ENCODE results near the gene SIX3.

SIX3 gene

DNA sequence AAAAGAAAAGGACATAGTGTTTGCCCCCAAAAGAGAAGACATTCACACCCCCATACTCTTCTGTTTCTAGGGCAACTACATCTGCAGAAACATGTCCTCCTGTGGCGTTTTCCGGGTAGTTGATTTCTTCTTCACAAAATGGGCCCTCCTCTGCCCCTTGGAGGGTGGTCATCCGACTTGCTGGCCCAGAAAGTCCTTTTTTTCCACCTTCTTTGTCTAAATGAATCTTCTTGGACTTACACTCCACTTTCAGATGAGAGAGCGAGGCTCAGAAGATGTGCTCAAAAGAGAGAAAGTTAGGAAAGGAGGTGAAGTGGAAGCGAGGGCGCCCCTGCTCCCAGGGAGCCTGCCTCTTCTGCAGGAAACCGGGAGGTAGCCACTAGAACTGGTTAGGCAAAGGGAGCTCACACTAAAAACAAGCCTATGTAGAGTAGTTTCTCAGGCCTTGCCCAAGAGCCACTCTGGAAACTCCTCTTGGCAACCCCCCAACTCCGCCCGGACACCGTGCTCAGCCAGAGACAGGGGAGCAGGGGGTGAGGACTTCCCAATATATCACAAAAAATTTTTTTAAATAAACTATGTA is 10.2 kb upstream of the SIX3 start:
- DNase-seq, result no peak

DNA sequence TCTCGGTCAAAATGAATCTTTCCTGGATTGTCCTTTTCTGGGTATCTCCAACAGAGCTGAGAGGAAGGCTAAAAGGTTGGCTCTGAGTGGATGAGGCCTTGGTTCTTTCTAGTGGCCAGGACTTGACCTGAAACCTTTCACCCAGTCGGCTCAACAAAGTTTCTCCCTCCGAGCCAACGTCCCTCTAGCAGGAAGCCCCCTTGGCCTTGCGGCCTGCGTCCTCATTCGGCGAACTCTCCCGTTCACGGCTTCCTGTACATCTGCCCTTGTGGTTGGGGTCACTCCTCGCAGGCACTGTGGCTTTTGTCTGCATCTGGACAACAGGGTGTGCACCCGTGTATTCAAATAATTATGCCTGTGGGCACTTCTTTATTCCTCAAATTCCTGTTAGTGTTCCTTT is 9.4 kb upstream of the SIX3 start:
- no peak for DNase-seq

DNA sequence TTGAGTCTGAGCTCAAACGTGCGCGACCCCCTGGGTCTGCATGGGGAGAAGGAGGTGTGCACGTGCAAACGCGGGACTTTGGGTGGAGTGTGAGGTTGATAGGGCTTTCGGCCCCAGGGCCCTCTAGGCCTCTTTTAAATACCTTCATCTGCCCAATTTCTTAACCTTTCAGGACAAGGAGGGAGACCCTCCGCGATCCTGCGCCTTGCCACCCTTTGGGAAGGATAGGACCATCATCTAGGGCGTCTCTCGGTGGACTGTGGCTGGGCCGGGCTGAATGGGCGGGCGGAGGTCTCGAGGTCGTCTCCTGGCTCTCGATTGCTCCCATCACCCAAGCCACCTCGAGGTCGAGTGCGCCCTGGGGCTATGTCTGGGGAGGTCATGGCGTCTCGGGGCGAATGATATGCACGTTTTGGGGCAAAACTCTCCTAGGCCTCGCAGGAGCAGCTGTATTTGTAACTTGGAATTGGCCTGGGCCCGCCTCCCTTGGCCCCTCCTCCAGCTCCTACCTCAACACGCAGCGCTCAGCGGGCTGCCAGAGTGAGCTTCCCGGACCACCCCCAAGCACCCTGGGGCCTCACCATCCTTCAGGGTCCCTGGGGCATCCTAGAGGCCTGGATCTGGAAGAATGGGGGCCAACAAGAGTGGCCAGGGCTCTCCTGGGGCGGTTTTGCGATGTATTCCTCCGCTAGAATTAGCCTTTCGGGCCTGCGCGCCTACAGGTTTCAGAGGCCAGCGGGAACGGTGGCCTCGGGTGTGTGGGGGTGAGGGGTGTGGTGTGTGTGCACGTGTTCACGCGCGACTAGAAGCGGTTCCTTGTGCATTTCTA is 8.7 kb upstream of the SIX3 start:
- no peak for DNase-seq

DNA sequence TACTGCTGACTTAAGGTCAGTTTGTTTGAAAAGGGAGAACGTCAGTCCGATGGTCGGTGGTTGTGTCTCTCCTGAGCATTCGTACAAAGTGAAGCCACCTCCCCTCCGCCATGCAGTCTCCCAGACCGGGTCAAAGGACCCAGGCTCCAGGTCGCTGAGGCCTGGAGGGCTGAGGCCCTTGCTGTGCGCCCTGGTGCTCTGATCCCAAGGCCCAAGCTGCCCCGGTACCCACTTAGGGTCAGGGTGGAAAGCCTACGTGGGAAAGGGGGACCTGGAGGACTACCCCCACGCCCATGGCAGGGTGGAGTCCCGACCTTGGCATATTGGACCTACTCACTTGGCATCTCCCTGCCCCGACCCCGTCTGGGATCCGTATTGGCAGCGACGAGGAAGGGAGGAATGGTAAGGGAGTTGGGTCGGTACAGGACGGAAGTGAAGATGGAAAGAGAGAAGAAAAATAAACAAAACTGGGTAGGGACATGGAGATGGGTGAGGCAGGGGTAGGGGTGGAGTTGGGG is 8.0 kb upstream of the SIX3 start:
- DNase-seq, result no peak

DNA sequence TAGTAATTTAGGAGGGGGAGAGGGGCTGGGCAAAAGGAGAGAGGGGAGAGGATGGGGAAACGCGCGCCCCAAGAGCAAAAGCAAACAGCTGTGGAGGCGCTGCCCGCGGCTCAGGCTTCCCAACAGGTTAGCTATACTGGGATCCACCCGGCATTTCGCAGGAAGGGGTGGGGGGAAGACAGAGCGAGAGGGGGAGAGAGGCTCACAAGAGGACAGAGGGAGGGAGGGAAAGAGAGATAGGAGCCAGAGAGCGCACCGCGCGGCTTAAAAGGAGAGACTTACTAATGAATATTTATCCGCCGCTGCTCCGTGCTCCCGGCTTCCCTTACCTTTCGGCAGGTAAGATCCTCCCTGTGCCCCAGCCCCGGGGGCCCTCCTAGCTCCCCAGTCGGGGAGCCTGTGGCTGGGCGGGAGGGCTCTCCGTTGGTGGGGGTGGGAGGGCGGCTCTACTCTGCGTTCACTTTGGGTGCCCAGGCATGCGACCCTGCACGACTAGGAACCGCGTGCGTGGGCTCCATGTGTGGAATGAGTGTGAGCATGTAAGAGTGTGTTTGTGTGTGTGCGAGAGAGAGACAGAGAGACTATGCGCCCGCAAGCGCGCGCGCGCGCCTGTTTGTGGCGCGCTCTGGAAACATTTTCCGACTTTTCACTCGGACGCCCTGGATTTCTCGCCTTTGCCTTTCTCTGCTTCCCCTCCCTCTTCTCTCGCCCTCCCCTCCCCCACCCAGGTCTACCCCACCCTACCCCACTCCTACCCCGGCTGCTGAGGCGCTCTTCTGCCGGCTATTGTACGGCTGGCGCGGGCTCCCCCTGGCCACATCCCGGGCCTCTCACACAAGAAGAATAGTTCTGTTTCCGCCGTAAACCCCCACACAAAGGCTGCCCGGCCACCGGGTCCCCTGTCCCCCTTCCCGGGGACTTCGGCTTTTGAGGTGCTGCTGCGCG is 7.2 kb upstream of the SIX3 start:
- peak; percentile 17 for DNase-seq

DNA sequence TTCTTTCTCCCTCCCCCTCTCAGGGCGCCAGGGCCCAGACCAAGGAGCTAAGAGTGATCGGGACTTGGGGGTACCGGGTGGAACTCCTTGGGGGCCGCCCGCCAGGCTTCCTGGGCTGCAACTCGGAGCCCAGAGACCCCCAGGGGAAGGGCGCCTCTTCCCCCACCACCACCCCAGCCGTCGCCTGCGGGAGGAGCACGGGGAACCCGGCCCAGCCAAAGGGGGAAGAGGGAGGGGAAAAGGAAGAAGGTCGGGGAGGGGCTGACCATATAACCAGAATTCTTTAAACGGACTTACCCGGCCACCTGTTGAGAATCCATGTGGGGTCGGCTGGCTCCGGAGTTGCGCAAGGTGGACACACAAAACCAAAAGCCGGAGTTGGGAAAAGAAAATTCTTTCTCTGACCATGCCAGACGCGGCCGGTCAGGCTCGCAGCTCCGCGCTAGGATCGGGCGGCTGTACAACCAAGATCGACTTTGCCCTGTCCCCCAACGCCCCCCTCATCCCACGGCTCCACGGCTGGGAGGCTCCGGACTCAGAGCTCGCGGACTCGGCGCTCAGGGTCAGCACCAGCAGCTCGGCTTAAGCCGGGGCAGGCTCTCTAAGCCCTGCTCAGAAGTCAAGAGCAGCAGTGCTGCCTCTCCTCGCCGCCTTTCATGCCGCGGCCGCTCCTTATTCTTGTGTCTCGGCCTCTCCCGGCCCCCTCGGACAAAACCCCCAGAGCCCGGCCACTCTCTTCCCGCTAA is 6.3 kb upstream of the SIX3 start:
- no peak for DNase-seq

DNA sequence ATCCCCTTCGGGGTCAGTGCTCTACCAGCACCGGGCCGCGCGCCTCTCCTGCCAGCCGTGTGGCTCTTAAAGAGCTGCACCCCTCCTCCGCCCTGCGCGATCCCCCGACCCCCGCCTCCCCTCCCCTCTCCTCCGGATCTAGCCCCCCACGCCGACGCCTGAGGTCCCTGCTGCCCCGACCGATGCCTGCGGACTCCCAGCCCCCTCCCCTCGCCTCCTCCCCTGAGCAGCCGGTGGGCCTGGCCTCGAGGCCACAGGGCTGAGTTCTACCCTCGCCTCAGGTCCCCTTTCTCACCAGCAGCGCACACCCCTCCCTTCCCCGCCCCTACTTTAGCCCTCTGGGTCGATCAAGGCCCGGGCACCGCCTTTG is 5.8 kb upstream of the SIX3 start:
- no peak for DNase-seq

DNA sequence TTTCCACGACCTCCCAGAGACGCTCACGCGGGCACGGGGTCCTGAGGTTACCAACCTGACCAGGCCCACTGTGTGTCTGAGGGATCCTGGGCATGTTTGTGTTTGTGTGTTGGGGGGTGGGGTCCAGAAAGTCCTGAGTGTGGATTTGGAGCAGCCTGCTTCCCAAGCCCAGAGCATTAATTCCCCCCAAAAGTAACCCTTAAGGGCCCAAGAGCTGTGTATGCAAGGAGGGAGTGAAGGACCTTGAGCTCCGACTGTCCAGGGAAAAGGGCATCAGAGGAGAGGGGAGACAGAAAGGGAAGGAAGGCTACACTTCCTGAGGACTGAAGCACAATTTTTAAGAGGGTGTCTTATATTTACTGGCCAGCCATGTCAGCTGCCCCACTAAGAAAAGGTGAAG is 5.2 kb upstream of the SIX3 start:
- DNase-seq, result no peak

DNA sequence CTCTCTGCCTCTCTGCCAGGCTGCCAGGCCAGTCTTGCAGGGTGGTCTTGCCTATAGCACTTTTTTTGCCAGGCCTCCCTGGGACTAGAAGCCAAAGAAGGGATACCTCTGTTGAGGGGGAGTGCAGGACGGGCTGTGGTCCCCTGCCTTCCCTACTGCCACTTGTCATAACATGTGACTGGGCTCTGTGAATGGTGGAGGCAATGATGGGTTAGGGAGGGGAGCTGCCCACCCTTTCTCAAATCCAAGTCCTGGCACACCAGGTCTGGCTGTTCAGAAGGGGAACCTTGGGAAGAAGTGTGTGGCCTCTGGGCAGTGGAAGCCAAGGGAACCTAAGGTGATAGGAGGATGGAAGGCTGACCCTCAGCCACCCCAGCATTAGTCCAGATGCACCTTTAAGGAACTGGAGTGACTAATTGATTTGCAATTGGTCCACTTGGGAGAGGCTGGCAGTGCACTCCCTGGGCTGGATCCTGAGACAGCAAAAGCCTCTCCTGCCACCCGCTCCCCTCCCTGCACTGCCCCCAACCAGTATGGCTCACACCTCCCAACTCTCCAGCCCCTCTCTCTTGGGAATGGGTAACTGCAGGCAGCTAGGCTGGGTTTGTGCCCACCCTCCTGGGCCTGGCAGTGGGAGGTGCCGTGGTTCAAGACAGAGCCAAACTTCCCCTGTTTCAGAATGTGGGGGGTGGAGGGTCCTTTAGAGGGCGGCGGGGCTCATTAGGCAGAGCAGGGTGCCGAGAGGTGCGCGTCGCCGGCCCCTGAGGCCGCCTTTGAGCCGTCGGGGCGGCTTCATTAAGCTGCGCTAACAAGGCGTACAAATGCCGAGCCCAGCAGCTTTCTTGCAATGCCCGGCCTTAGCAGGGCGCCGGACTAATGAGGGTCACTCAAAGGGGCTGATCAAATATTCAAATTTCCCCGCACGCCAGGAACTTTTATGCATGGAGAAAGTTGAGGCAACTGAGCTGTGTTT is 4.5 kb upstream of the SIX3 start:
- no peak for DNase-seq

DNA sequence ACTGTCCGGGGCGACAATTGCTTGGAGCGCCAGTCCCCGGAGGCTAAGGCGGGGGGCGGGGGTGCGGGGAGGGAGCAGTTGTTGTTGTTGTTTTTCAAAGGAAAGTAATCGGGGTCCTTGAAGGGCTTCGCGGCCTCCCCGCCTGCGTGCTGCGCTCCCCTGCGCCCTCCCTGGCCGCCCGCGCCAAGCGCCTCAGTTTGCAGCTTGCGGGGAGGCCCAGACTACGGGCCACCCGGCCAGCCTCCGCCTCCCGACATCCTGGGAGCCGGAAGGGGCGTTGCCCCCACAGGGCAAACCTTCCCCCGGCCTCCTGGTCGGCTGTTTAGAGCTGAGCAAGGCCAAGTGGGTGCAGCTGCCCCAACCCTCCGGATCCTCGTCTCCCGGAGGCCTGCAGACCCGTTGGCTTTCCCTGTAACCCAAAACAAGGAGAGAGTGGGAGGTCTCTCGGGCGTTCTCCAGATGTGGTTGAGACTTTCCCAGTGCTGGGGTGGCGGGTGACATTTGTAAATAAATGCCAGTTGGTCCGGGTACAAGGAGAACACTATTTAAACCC is 3.7 kb upstream of the SIX3 start:
- no peak for DNase-seq

DNA sequence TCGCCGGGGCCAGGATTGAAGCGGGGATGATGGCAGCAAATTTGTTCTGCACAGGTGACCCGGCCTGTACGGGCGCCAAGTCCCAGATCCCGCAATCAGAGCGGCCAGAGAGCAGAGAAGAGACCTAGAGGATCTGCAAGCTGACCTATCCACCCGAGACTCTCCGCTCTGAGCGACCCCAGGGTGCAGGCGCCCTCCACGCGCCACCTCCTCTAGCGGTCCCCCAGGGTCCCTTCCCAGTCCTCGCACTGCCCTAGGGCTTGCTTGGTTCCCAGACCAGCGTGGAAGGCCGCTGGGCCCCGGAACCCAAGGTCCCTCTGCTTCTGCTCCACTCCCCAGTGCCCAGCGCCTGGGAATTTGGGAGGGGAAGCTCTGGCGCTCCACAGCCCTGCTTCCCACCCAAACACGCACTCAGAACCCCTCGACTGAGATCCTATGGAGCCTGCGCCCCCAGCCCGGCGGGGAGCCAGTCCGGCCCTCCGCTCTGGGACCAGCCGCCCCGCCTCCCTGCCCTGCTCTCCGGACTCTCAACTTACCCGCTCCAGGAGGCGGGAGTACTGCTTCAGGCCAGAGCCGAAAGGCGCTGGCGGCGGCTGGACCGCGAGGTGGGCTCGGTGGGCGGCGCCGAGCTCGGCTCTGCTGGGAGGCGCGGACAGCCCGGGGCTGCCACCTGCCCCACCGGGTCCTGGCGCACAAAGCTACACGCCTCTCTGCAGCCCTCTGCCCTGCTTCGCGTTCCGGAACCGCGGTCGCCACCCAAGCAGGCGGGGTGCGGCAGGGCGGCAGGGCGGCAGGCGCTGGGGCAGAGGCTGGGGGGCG is 3.0 kb upstream of the SIX3 start:
- DNase-seq, result no peak

DNA sequence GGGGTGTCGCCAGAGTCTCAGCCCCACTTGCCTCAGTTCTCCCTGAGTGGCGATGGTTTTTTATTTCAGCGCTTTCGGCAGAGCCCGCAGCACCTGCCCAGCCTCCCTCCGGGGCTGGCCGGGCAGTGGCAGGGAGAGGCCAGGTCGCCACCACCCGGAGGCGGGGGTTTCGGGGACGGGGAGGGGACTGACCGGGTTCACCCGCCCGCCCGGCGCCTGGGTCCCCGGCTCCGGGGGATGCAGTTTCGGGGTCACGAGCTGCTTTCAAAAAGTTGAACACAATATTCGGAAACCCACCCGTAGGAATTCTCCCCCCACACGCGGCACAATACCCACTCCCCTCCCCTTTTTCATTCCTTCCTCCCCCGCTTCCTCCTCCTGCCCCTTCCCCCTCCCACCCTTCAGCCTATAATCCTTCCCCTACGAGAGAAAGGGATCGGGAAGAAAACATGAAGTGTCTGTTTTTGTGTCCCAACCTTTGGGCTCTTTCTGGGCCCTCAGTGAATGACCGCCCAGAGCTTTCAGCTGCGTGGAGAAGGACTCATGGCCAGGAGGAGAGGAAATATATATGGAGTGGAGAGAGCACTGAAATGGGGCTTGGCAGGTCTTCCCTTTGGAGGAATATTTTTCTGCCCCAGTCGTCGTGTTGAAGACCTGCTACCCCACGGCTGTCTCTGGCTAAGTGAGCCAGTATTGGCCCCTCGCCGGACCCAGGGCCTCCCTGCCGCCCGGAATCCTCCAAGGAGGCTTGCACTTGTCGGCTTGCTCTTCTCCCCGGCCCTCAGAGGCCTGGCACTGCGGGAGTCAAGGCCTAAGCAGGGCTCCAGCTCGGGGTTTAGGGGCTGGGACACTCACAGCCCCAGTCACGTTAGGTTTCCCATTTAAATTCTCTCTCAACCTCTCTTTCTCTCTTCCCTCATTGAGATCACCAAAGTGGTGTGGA is 2.1 kb upstream of the SIX3 start:
- no peak for DNase-seq

DNA sequence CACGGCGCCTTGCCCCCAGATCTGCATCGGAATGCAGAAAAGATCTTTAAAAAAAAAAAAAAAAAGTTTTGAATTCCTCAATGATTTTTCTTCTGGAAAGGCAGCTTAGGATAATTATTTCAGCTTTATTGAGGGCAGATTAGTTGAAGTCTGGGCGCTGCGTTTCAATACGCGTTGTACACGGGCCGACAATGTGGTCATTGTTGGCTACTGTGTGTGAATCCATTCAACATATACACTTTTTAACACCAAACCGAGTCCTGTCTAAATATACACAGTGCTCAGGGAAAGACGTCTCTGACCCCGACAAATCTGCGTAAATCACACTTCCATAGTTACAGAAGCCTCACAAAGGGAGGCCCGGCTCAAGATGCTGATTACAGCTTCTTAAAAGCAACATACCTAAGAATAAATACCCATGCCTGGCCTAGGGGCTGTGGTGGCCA is 1.4 kb upstream of the SIX3 start:
- DNase-seq, result no peak

DNA sequence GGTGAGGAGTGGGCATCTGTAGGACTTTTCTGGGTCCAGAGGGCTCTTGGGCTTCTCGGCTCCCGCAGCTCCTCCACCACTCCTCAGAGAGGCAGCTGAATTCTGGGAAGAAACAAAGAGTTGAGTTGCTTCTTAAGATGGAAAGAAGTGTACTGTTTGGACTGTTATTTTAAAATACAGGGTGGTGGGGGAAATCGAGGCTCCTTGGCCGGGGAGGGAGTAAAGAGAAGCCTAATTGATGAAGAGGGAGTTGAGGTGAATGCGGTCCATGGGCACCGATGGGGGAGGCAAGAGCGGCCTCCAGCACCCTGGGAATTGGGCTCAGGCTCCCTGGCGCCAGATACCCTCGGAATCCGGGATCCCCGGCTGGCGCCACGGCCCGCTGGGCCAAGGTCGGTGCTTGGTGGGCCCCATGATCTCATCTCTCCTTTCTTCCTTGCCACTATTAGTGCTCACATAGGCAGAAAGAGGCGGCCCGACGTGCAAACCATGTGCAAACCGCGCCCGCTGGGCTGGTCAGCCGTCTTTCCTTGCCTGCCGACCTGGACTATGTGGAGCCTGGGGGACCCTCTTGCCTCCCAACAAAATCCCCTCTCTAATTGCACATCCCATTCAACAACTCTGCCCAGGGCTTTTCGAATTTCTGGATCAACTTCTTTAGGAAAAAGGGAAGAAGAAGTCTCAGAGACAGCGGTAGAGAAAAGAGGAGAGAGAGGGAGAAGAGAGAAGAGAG is 604 bp upstream of the SIX3 start:
- DNase-seq, result no peak

DNA sequence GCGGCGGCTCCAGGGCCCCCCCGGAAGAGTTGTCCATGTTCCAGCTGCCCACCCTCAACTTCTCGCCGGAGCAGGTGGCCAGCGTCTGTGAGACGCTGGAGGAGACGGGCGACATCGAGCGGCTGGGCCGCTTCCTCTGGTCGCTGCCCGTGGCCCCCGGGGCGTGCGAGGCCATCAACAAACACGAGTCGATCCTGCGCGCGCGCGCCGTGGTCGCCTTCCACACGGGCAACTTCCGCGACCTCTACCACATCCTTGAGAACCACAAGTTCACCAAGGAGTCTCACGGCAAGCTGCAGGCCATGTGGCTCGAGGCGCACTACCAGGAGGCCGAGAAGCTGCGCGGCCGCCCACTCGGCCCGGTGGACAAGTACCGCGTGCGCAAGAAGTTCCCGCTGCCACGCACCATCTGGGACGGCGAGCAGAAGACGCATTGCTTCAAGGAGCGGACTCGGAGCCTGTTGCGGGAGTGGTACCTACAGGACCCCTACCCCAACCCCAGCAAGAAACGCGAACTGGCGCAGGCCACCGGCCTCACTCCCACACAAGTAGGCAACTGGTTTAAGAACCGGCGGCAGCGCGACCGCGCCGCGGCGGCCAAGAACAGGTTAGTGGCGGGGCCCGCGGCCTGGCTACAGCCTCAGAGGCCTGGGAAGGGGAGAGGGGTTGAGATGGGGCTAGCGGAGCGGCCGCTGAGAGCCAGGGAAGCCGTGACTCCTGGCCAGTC is 965 bp downstream of the SIX3 start:
- no peak for DNase-seq

DNA sequence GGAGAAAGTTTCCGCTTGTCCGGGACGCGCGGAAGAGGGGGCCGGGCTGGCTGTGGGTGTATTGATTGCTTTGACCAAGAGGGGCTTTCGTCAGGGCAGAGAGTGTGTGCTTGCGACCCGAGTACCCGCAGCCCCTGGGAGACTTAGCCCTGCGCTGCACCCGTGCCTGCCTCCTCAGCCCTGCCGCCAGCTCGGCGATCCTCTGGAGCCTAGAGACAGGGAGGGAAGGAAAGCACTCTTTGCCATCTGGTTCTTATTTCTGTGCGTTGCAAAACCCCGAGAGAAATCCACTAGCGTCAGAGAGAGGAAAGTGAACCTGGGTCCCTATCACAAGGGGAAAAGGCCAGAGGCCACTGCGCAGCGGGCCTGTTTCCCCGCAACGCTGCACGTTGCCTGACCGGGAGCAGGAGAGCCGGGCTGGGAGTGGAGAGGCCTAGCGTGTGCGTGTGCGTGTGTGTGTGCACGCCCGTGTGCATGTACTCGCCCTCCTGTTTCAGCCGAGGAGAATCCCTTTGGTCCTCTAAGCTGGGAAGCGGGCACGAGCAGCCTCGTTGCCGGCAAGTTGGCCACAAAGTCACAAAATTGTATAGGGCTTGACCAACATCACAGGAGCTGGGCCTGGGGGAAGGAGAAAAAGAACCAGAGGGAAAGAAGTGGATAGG is 1.7 kb downstream of the SIX3 start:
- no peak for DNase-seq

DNA sequence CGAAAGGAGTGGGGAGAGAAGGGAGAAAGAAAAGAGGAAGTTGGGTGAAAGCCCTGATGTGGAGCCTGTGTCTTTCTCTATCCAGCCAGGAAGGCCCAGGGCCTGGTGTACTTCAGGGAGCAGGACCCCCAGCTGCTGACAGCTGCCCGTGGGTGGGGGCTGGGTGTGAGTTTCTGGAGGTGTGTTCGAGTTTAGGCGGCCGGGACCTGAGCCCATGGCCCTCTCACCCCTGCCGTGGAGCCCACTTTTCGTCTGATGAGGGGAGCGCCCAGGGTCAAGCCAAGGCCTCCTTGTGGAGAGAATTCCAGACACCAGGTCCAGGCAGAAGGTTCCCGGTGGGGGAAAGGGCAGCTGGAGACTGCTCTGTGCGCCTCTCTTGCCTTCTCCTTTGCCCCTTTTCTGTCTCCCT is 2.2 kb downstream of the SIX3 start:
- no peak for DNase-seq

Data from NCI-H2227 treated with DMSO at 0.1 percent for 48 hours (cell line).